H1 (cell line): Measurements from ENCODE around the gene MID1. TPM values are rescaled to one million over a fixed set of nuclear protein-coding genes. Genes with fewer than 3 reads are reported as not detected.

Source experiments
- BACH1 ChIP-seq: IDR thresholded peaks from 2 replicates; pipeline ENCODE4 v1.6.1; 2012; ENCODE audit warnings: low read length, improper control_type of control experiment
- CHD1 ChIP-seq: IDR thresholded peaks from 2 replicates; pipeline ENCODE4 v1.6.1; 2012; ENCODE audit warnings: low read depth, low read length, improper control_type of control experiment
- GTF2F1 ChIP-seq: IDR thresholded peaks from 2 replicates; pipeline ENCODE4 v1.6.1; 2012; ENCODE audit warnings: low read depth, low read length, improper control_type of control experiment, borderline replicate concordance
- KDM1A ChIP-seq: fragments of 200-600, 300-600 bp; sonication (generic); IDR thresholded peaks from 2 replicates; pipeline ENCODE4 v1.7.1; 2016; ENCODE audit warnings: mild to moderate bottlenecking, low read length, borderline replicate concordance
- RXRA ChIP-seq: IDR thresholded peaks from 2 replicates; pipeline ENCODE4 v1.6.1; 2011; ENCODE audit warnings: low read depth, mild to moderate bottlenecking, low read length, moderate library complexity; ENCODE audit not compliant: insufficient read depth
- SRF ChIP-seq: IDR thresholded peaks from 2 replicates; pipeline ENCODE4 v1.6.1; 2011; ENCODE audit warnings: mild to moderate bottlenecking, low read depth, low read length, moderate library complexity
- polyA plus RNA-seq, 7 experiments: library from polyadenylated mRNA; depleted of rRNA in 3 of 7; stranded (reverse) in 5 of 7; unstranded in 2 of 7; fragments of >200 nt in 5 of 7; fragments of 200-250 nt in 2 of 7; gene quantifications; 1 replicate in 5 of 7; 2 replicates in 1 of 7; 4 replicates in 1 of 7; pipeline versions ENCODE4 v1.2.1 to v1.2.3, GENCODE V29; 2011 to 2013; ENCODE audit warnings: missing spikeins in 2 of 7, mixed read lengths in 2 of 7
- total RNA-seq: library from RNA; stranded (reverse); fragmentation: NEBNext Ultra II Directional; extraction: Animal tissue kit (Norgen Biotek cat#: 25700); gene quantifications from 2 replicates; pipeline ENCODE4 v1.2.1, GENCODE V29; 2021

Gene MID1
- total and polyA plus RNA-seq, 2 of the 8 experiments (the other 6 are each of a cell fraction or from before 2014, with no cell fraction given), result 12.9 to 54.3 TPM

DNA sequence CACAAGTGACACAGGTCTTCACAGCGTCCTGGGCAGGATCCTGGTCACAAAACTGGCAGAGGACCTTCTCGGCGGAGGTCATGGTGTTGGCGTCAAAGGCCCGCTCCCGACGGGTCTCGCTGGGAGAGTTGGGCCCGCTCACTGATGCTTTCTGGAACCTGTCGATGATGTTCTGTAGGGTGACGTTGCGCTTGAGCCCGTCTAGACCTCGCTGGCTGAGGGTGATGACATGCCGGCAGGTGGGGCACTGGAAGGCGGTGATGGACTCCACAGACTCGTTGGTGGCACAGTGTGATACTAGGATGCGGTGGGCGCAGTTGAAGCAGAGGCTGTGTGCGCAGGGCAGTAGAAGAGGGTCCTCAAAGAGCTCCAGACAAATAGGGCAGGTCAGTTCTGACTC is 53.2 kb downstream of the MID1 start (continued):
- TF ChIP-seq BACH1 (no peak), CHD1 (no peak), RXRA (no peak), SRF (no peak), GTF2F1 (no peak), KDM1A (no peak)
